OCI-LY3 (cell line): Measurements from ENCODE around the gene TMEM135.

ENCODE experiments used
- CTCF ChIP-seq: fragments of 200-600, 300-600 bp; sonication (generic); IDR thresholded peaks from 2 replicates; pipeline ENCODE4 v1.5.1; 2014; ENCODE audit warnings: antibody characterized with exemption, low read length, low read depth
- EZH2phosphoT487 ChIP-seq: fragments of 200-600 bp; shearing (Covaris generic); IDR thresholded peaks from 2 replicates; pipeline ENCODE4 v1.6.1; 2018; ENCODE audit warnings: antibody characterized with exemption, mixed run types, low read depth

GRCh38 chr11:87180742-87181141 lies 143.0 kb downstream of the TMEM135 start:
- TF ChIP-seq CTCF (no peak), EZH2phosphoT487 (no peak)
